Fibroblast of mammary gland (primary cell): ENCODE measurements around the gene RGL2.
A peak's percentile ranks its signal among the peaks of the same experiment; 100 is the strongest.
"Not testable (repeated sequence)": the region's sequence is repeated elsewhere in the genome, so short reads cannot be mapped to it uniquely, and the experiment has no call there.

Source experiments
- DNase-seq: peaks from one replicate; pipeline ENCODE4 v3.0.0-alpha.2; 2010; ENCODE audit warnings: low read depth
- H3K4me3 ChIP-seq: 2 replicates; pipeline ENCODE4 v1.5.1; 2011; ENCODE audit warnings: low read depth, mild to moderate bottlenecking, low read length, moderate library complexity; ENCODE audit not compliant: control insufficient read depth
- TF ChIP-seq, protein P1 (sequence below): conservative IDR thresholded peaks from 2 replicates; pipeline ENCODE4 v1.5.1; 2011; ENCODE audit warnings: low read depth, low read length, inconsistent platforms; ENCODE audit not compliant: control insufficient read depth, insufficient read depth

Gene RGL2

DNA sequence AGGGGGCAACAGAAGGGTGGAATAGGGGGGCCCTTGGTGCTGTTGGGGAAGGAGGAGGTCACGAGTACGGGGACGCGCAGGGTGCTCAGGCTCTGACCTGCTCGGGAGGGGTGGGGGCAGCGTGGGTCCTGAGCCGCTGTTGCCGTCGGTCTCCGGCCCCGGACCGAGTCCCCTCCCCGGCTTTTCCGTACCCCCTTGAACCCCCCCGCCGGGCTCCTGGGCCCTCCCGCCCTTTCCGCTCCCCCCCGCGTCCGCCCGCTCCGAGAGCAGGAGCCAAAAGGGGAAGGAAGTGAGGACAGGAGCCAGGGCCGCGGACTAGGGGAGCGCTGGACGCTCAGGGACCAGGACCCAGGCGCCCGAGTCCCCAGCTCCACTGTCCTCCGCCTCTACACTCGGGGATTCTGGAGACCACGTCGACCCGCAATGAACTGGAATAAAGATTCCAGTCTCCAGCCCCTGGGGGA lies at the start of gene RGL2:
Gene RGL2 (minus strand): TSS at position 170 of the 464 bp plus-strand sequence. CDS start 332 bp downstream, outside the sequence.
- TF ChIP-seq, protein P1, sequence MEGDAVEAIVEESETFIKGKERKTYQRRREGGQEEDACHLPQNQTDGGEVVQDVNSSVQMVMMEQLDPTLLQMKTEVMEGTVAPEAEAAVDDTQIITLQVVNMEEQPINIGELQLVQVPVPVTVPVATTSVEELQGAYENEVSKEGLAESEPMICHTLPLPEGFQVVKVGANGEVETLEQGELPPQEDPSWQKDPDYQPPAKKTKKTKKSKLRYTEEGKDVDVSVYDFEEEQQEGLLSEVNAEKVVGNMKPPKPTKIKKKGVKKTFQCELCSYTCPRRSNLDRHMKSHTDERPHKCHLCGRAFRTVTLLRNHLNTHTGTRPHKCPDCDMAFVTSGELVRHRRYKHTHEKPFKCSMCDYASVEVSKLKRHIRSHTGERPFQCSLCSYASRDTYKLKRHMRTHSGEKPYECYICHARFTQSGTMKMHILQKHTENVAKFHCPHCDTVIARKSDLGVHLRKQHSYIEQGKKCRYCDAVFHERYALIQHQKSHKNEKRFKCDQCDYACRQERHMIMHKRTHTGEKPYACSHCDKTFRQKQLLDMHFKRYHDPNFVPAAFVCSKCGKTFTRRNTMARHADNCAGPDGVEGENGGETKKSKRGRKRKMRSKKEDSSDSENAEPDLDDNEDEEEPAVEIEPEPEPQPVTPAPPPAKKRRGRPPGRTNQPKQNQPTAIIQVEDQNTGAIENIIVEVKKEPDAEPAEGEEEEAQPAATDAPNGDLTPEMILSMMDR = no peak
- H3K4me3 ChIP-seq = peak within 1 kb of the TSS; percentile 91
- DNase-seq = no peak

DNA sequence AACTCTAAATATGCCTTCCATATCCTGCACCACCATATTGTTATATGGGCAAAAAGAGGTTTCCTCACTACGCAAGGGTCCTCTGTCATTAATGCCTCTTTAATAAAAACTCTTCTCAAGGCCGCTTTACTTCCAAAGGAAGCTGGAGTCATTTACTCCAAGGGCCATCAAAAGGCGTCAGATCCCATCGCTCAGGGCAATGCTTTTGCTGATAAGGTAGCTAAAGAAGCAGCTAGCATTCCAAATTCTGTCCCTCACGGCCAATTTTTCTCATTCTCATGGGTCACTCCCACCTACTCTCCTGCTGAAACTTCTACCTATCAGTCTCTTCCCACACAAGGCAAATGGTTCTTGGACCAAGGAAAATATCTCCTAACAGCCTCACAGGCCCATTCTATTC lies 49.1 kb upstream of the RGL2 start:
- TF ChIP-seq, protein P1 = no peak
- no peak for DNase-seq
- H3K4me3 ChIP-seq = no peak overlapping the region

DNA sequence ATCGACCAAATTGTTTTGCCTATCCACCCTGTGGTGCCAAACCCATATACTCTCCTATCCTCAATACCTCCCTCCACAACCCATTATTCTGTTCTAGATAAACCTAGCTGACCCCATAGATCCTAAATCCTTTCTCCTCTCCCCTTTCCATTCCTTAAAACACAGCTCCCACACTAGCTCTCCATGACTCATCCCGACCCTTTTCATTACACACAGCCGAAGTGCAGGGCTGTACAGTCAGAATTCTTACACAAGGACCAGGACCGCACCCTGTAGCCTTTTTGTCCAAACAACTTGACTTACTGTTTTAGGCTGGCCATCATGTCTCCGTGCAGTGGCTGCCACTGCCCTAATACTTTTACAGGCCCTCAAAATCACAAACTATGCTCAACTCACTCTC lies 48.2 kb upstream of the RGL2 start:
- DNase-seq = peak; percentile 60
- not testable (repeated sequence) for H3K4me3 ChIP-seq

DNA sequence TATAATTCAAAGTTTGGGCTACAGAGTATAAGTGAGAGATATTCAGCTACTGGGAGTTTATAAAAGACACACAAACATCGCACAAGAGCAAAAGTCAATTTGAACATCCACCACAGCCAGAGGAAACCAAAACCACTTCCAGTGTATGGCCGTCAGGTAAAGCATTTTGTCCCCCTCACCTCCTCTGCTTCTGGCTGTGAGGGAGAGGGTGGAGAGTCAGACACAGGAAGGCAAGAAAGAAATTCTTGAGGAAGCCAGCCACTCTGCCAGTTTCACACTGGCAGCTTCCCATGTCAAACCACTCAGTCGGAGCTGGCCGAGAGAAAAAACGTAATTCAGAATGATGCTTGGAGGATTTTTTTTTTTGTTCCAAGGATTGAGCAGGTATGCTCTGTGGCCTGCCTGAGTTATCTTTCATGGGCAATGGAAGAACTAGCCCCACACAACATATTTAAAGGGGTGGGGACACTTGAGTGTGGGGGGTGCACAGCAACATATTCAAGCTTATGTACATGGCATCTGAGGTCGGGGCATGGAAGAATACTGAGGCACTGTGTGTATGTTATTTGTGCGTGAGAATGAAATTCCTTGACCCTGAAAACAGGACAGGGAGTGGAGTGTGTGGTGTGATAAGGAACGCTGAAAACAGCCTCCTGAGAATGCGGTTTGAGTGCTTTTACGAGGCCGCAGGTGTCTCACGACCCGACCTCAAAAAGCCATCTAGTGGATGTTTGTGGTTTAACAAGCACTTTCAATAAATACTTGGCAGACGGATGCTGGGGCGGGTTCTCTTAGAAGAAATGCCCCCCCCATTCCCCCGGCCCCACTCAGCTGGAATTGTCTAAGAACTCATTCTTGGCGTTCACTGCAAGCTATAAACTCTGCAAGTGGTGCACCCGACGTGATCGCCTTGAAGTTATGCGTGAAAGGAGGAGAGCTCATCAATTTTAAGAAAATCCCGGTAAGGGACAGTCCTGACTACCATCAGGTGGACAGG lies 46.3 kb upstream of the RGL2 start:
- H3K4me3 ChIP-seq = no peak overlapping the region
- peak; percentile 75 for DNase-seq
- TF ChIP-seq, protein P1 = peak; percentile 51

DNA sequence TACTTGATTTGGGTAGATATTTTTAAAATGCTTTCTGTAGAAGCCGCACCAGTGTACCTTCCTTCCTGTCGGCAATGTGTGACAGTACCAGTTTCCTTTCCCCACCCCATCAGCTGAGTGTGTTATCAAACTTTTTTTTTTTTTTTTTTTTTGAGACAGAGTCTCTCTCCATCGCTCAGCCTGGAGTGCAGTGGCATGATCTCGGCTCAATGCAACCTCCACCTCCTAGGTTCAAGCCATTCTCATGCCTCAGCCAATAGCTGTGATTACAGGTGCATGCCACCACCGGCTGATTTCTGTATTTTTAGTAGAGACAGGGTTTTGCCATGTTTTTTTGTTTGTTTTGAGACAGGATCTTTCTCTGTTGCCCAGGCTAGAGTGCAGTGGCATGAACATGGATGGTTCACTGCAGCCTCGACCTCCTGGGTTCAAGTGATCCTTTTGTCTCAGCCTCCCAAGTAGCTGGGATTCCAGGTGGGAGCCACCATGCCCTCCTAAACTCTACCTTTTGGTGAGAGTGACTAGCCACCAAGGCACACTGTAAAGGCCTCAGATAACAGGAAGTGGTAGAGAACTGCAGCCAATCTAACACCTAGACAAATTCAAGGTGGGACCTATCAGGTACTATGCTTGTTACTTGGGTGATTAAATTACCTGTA lies 45.3 kb upstream of the RGL2 start:
- TF ChIP-seq, protein P1 = no peak
- DNase-seq = no peak
- no peak overlapping the region for H3K4me3 ChIP-seq

- not testable (repeated sequence) for H3K4me3 ChIP-seq, DNase-seq
Observed at GRCh38 chr6:33343606-33343952, 44.8 kb upstream of the RGL2 start.

DNA sequence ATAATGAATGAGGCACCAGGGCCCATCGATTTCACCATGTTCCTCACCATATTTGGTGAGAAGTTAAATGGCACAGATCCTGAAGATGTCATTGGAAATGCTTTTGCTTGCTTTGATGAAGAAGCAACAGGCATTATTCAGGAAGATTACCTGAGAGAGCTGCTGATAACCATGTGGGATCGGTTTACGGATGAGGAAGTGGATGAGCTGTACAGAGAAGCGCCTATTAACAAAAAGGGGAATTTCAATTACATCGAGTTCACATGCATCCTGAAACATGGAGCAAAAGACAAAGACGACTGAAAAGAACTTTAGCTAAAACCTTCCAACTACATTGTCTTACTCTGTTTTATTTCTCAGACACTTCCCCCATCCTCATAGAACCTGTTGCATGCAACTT lies 40.5 kb upstream of the RGL2 start:
- H3K4me3 ChIP-seq = no peak overlapping the region
- no peak for DNase-seq
- TF ChIP-seq, protein P1 = no peak

- no peak for DNase-seq
- no peak overlapping the region for H3K4me3 ChIP-seq
- TF ChIP-seq, protein P1 = no peak
Observed at GRCh38 chr6:33336495-33336894, 37.8 kb upstream of the RGL2 start.
